Uterus (tissue), 4 donors: ENCODE results near the gene LMOD1. TPM values are rescaled to one million over a fixed set of nuclear protein-coding genes. Genes with fewer than 3 reads are reported as not detected.

Experiments used
- DNase-seq, 2 donors: peaks; one replicate each; pipeline ENCODE4 v3.0.0-alpha.2; 2019 to 2020
- H3K27ac ChIP-seq, 2 donors: fragments of 200-600 bp; sonication (generic); 1 replicate in 1 of 2; 2 replicates in 1 of 2; pipeline ENCODE4 v1.5.1; 2016 to 2018
- H3K27me3 ChIP-seq, 2 donors: fragments of 200-600 bp; sonication (generic); one replicate each; pipeline ENCODE4 v1.5.1; 2018 to 2019; ENCODE audit warnings: control low read depth in 1 of 2
- H3K36me3 ChIP-seq, 2 donors: fragments of 200-600 bp; sonication (generic); one replicate each; pipeline ENCODE4 v1.5.1; 2019; ENCODE audit warnings: control low read depth in 1 of 2
- H3K4me1 ChIP-seq, 2 donors: fragments of 200-600 bp; sonication (generic); one replicate each; pipeline ENCODE4 v1.5.1; 2018 to 2019; ENCODE audit warnings: control low read depth in 1 of 2
- H3K4me3 ChIP-seq, 2 donors: fragments of 200-600 bp; sonication (generic); 1 replicate in 1 of 2; 2 replicates in 1 of 2; pipeline ENCODE4 v1.5.1; 2018 to 2019; ENCODE audit warnings: mild to moderate bottlenecking in 1 of 2
- H3K9me3 ChIP-seq, 2 donors: fragments of 200-600 bp; sonication (generic); one replicate each; pipeline ENCODE4 v1.5.1; 2019; ENCODE audit warnings: control low read depth in 1 of 2
- CTCF ChIP-seq, 4 experiments: fragments of 200-600 bp in 2 of 4; fragments of 450-650 bp in 2 of 4; sonication (generic) in 2 of 4; IDR thresholded peaks; one replicate each; pipeline ENCODE4 v1.5.1; 2016 to 2019; ENCODE audit warnings: antibody characterized with exemption in 4 of 4, mild to moderate bottlenecking in 2 of 4, moderate library complexity in 1 of 4
- POLR2A ChIP-seq, 2 donors: fragments of 450-650 bp; IDR thresholded peaks; one replicate each; pipeline ENCODE4 v1.6.1; 2016; ENCODE audit warnings: antibody characterized with exemption in 2 of 2, mild to moderate bottlenecking in 1 of 2, moderate library complexity in 1 of 2
- intact Hi-C: fragments of 100-400 bp; cut with DNase I; formaldehyde crosslinking; loops from one replicate; pipeline ENCODE4 v1.15.1; 2023; ENCODE audit warnings: low total_unique reads
- total RNA-seq, 4 donors: library from RNA; depleted of rRNA in 3 of 4; stranded (reverse); fragments of >200 nt in 3 of 4; gene quantifications; one replicate each; pipeline versions ENCODE4 v1.1.0 to v1.2.4, GENCODE V29; 2014 to 2023
- donor health status: DM: yes; HTN: yes; CAD: no.

Gene LMOD1
- total RNA-seq, 4 donors from 2014 or later, result 38.9 to 377 (median 147) TPM

GRCh38 chr1:201938440-201939035, 7.8 kb downstream of the LMOD1 start:
- peak overlapping the region; percentile 94 to 98 for H3K27ac ChIP-seq
- peak overlapping the region in 1 of 2 donors; percentile 60 for H3K4me3 ChIP-seq
- H3K9me3 ChIP-seq, result no peaks in the 10 kb centered on the region
- H3K36me3 ChIP-seq, result no peaks in the 10 kb centered on the region
- H3K4me1 ChIP-seq, result peaks cover 11 to 12% of the 10 kb centered on the region in 2 donors
- TF ChIP-seq CTCF (IDR thresholded peaks at IDR 0.05) (no peak), POLR2A (IDR thresholded peaks at IDR 0.05) (no peak)
- DNase-seq, result no peak
- H3K27me3 ChIP-seq, result no peaks in the 10 kb centered on the region
- intact Hi-C loops, result no loop called here

- no peak for DNase-seq
- intact Hi-C loops, result no loop called here
- TF ChIP-seq CTCF (IDR thresholded peaks at IDR 0.05), result no peak
- no peak for TF ChIP-seq POLR2A (IDR thresholded peaks at IDR 0.05)
- Histone ChIP-seq H3K36me3 (no peaks in the 10 kb centered on the region), H3K27me3 (no peaks in the 10 kb centered on the region), H3K4me3 (peak overlapping the region in 1 of 2 donors; percentile 60), H3K27ac (peak overlapping the region; percentile 94 to 98), H3K4me1 (peaks cover 11 to 12% of the 10 kb centered on the region in 2 donors), H3K9me3 (no peaks in the 10 kb centered on the region)
These were observed 8.6 kb downstream of the LMOD1 start for GRCh38 chr1:201937624-201938213.

- H3K4me3 ChIP-seq, result no peak overlapping the region
- no peaks in the 10 kb centered on the region for H3K36me3 ChIP-seq
- intact Hi-C loops, result no loop called here
- TF ChIP-seq CTCF (IDR thresholded peaks at IDR 0.05), result no peak
- H3K27ac ChIP-seq, result peak overlapping the region; percentile 56 to 94
- H3K27me3 ChIP-seq, result no peaks in the 10 kb centered on the region
- H3K9me3 ChIP-seq, result no peaks in the 10 kb centered on the region
- DNase-seq, result no peak
- peaks cover 11 to 12% of the 10 kb centered on the region in 2 donors for H3K4me1 ChIP-seq
These were observed 12.4 kb downstream of the LMOD1 start for GRCh38 chr1:201933840-201934430.

- Histone ChIP-seq H3K9me3 (no peaks in the 10 kb centered on the region), H3K4me1 (peaks cover 0 to 12% of the 10 kb centered on the region in 2 donors), H3K36me3 (no peaks in the 10 kb centered on the region), H3K27me3 (no peaks in the 10 kb centered on the region), H3K27ac (peak overlapping the region; percentile 45 to 67), H3K4me3 (no peak overlapping the region)
- intact Hi-C loops, result no loop called here
- no peak for DNase-seq
- TF ChIP-seq POLR2A (IDR thresholded peaks at IDR 0.05) (no peak), CTCF (IDR thresholded peaks at IDR 0.05) (no peak)
These were observed 15.5 kb downstream of the LMOD1 start for GRCh38 chr1:201930803-201931202.

- Histone ChIP-seq H3K36me3 (no peaks in the 10 kb centered on the region), H3K4me1 (peaks cover 0 to 13% of the 10 kb centered on the region in 2 donors), H3K27ac (peak overlapping the region; percentile 45 to 67)
These were observed 16.2 kb downstream of the LMOD1 start for GRCh38 chr1:201930137-201930536.

More at GRCh38 chr1:201930137-201930536, 16.2 kb downstream of the LMOD1 start:
- TF ChIP-seq POLR2A (IDR thresholded peaks at IDR 0.05) (no peak), CTCF (IDR thresholded peaks at IDR 0.05) (no peak)
- Histone ChIP-seq H3K4me3 (no peak overlapping the region), H3K27me3 (no peaks in the 10 kb centered on the region), H3K9me3 (no peaks in the 10 kb centered on the region)
- no peak for DNase-seq
- intact Hi-C loops, result no loop called here
